GM12872 (cell line): ENCODE data around the gene ZNF445.

Experiments used
- TF ChIP-seq, protein P1 (sequence below): IDR thresholded peaks from 3 replicates; pipeline ENCODE4 v1.5.1; 2011; ENCODE audit warnings: low read depth, mild to moderate bottlenecking, low read length, moderate library complexity; ENCODE audit not compliant: insufficient read depth

ZNF445 gene

DNA sequence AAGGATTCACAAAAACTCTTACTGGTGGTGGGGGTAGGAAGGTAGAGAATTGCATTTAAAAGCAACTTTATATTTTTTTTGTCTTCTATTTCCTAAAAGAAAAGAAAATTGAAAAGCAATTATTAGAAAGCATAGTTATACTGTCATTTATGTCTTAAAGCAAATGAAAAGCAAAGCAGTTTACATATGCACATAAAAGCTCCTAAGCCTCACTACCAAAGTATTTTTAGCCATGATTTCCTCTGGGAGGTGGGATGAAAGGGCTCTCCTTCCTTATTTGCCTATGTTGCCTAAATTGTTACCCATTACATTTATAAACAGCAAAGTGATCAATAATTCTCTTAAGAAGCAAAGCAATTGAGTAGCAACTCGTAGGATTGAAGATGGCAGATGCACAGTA lies 7.0 kb downstream of the ZNF445 start:
- TF ChIP-seq, protein P1, sequence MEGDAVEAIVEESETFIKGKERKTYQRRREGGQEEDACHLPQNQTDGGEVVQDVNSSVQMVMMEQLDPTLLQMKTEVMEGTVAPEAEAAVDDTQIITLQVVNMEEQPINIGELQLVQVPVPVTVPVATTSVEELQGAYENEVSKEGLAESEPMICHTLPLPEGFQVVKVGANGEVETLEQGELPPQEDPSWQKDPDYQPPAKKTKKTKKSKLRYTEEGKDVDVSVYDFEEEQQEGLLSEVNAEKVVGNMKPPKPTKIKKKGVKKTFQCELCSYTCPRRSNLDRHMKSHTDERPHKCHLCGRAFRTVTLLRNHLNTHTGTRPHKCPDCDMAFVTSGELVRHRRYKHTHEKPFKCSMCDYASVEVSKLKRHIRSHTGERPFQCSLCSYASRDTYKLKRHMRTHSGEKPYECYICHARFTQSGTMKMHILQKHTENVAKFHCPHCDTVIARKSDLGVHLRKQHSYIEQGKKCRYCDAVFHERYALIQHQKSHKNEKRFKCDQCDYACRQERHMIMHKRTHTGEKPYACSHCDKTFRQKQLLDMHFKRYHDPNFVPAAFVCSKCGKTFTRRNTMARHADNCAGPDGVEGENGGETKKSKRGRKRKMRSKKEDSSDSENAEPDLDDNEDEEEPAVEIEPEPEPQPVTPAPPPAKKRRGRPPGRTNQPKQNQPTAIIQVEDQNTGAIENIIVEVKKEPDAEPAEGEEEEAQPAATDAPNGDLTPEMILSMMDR, result no peak

DNA sequence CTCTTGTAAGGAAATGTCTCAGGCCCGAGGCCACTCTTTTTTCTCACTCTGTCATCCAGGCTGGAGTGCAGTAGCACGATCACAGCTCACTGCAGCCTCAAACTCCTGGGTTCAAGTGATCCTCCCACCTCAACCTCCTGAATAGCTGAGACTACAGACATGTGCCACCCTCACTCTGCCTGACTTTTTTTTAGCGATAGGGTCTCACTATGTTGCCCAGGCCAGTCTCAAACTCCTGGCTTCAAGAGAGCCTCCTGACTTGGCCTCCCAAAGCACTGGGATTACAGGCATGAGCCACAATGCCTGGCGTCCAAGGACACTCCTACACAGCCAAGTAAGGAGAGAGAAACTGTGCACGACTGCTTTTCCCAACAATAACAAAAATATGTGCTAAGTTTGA lies 7.6 kb downstream of the ZNF445 start:
- TF ChIP-seq, protein P1, result no peak

DNA sequence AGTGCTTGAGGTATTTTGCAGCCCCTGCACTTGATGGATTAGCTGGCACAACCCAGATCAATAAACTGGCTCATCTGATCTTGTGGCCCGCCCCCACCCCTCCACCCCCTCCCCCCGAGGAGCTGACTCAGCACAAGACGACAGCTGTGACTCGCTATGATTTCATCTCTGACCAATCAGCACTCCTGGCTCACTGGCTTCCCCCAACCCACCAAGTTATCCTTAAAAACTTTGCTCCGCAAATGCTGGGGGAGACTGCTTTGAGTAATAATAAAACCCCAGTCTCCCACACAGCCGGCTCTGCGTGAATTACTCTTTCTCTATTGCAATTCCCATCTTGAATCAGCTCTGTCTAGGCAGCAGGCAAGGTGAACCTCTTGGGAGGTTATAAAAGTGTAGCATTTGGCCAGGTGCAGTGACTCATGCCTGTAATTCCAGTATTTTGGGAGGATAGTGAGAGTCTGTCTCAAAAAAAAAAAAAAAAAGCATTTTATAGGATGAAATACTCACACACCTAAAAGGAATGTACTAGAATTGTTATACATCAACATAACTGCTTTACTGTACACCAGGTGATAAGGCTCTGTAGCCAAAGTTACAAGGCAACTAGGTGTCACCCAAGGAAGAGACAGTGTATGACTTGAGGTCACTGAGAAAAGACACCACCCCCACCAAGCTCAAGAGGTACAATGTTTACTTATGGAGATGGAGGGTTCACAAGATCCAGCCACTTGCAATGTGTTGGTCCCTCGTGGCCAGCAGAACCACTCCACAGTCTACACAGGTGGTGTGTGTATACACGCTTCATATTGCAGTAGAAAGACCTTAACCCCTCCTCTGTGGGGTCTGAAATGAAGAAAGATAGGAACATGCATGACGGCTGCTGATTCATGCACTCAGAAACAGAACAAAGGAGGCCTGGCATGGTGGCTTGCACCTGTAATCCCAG lies 8.6 kb downstream of the ZNF445 start:
- TF ChIP-seq, protein P1, result no peak

DNA sequence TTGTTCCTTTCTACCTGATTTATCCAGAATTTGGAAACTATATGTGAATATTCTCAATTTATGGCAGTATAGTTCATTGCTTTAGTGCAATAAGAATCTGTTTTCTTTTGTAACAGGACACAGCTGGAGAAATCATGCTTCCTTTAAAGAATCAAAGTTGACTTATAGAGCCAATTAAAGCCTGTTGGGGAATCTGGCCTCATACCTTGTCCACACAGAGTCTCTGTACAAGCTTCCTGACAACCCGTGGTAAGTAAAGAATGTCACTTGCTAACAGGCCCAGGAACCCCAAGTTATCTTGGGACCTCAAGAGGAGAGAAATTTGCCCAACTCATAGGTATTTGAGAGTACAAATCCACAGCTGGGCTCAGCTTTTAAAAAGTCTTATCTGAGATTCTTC lies 10.2 kb downstream of the ZNF445 start:
- TF ChIP-seq, protein P1, result no peak

DNA sequence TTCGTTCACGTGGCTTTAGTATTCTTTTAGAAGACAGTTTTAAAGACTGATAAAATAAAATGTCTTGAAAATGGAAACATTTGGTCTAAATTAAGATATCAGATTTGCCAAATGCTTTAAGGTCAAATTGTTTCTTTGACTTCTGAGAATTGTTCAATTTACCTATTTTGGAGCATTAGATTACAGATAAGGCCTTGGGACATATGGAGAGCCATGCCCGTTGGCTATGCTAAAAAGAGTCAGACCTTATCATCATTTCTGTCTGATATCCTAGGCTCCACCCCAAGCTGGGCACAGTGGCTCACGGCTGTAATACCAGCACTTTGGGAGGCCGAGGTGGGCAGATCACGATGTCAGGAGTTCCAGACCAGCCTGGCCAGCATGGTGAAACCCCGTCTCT lies 13.0 kb downstream of the ZNF445 start:
- TF ChIP-seq, protein P1, result no peak

DNA sequence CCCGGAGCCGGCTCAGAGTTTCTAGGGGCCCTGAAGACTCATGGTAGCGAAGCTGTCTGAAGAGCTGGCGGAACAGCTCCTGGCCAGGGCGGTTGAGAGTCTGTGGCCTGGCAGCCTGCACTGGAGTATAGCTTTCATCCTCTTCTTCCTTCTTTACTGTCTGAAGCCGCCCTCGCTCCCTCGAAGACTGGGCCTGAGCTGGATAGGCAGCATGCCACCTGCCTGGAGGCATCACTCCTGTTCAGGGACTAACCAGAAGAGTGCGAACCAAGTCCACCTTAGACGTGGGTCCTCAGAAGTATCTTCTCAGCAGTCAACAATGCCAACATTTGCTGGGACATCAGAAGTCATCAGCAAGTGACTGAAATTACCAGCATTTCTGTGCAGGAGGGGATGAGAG lies 22.2 kb downstream of the ZNF445 start:
- TF ChIP-seq, protein P1, result no peak

DNA sequence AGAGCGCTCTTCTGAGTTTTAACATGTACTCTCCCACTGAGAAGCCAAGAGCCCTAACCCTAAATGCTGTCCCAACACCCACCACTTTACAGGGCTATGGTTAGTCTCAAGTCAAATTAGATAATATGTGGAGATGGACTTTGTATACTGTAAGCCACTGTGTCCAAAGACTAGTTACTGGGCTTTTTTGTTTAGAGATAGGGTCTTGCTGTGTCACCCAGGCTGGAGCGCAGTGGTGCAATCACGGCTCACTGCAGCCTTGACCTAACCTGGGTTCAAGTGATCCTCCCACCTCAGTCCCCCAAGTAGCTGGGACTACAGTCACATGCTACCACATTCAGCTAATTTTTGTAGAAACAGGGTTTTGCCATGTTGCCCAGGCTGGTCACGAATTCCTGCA lies 23.2 kb downstream of the ZNF445 start:
- TF ChIP-seq, protein P1, result no peak
